Amniotic stem cell (primary cell): Measurements from ENCODE around the gene TSPYL2.

Experiments
- DNase-seq: peaks from one replicate; lab custom pipeline; 2025; lab: John Stamatoyannopoulos, UW

TSPYL2 gene

GRCh38 chrX:53125506-53125905 lies 43.3 kb downstream of the TSPYL2 start:
- DNase-seq: no peak

DNA sequence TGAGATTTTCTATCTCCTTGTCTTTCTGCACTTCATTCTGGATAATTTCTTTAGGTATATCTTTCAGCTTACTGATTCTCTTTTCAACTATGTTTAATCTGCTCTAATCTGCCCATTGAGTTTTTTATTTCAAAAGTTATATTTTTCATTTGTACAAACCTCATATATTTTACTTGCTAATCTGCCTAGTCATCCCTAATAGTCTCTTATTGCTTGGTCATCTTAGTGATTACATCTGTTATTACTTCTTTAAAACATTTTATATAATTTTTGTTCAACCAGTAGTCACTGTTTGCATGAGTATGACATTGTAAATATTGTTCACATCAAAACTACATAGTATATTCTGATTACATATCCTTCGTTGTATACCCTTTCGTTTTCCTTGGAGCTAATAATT lies 44.2 kb downstream of the TSPYL2 start:
- DNase-seq: no peak

GRCh38 chrX:53128097-53128749 lies 46.1 kb downstream of the TSPYL2 start:
- no peak for DNase-seq

GRCh38 chrX:53133400-53133799 lies 51.2 kb downstream of the TSPYL2 start:
- DNase-seq: no peak

- no peak for DNase-seq
Measured at GRCh38 chrX:53135581-53135980, 53.4 kb downstream of the TSPYL2 start.
